ENCODE measurements around the gene PDZD2.

GRCh38 chr5:31707329-31707728, 68.4 kb downstream of the PDZD2 start:
- TF ChIP-seq CTCF (conservative IDR thresholded peaks at IDR 0.05; ENCODE audit: low read depth, low read length) = no peak
- TF ChIP-seq EZH2 (IDR thresholded peaks at IDR 0.05; ENCODE audit: borderline replicate concordance, low read depth, low read length, poor library complexity, severe bottlenecking) = no peak
